Esophagus muscularis mucosa (tissue), 3 donors: ENCODE data around the gene VMO1.

Experiments
- POLR2AphosphoS5 ChIP-seq, 2 donors: sonication (generic); formaldehyde crosslinking; IDR thresholded peaks; one replicate each; pipeline ENCODE4 v1.6.1; 2017; ENCODE audit warnings: antibody characterized with exemption in 2 of 2
- TF ChIP-seq, protein P1 (sequence below), 3 experiments: fragments of 200-600 bp in 2 of 3; fragments of 450-650 bp in 1 of 3; sonication (generic) in 2 of 3; IDR thresholded peaks; one replicate each; pipeline ENCODE4 v1.5.1; 2017 to 2019; ENCODE audit warnings: antibody characterized with exemption in 3 of 3, mild to moderate bottlenecking in 2 of 3, moderate library complexity in 1 of 3

DNA sequence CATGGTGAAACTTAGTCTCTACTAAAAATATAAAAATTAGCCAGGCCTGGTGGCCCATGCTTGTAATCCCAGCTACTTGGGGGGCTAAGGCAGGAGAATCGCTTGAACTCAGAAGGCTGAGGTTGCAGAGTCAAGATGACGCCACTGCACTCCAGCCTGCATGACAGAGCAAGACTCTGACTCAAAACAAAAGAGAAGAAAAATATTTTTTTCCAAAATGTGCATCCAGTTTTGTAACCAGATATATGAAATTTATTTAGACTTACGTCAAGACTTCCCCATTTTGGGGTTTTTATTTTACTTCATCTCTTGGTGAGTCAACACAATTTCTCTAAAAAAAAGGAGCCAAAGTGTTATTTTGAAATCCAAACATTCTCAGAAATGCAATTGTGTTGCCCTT, 20.0 kb downstream of the VMO1 start:
- TF ChIP-seq POLR2AphosphoS5 (IDR thresholded peaks at IDR 0.05): no peak
- TF ChIP-seq, protein P1, sequence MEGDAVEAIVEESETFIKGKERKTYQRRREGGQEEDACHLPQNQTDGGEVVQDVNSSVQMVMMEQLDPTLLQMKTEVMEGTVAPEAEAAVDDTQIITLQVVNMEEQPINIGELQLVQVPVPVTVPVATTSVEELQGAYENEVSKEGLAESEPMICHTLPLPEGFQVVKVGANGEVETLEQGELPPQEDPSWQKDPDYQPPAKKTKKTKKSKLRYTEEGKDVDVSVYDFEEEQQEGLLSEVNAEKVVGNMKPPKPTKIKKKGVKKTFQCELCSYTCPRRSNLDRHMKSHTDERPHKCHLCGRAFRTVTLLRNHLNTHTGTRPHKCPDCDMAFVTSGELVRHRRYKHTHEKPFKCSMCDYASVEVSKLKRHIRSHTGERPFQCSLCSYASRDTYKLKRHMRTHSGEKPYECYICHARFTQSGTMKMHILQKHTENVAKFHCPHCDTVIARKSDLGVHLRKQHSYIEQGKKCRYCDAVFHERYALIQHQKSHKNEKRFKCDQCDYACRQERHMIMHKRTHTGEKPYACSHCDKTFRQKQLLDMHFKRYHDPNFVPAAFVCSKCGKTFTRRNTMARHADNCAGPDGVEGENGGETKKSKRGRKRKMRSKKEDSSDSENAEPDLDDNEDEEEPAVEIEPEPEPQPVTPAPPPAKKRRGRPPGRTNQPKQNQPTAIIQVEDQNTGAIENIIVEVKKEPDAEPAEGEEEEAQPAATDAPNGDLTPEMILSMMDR (IDR thresholded peaks at IDR 0.05): no peak
